HG03432 (cell line): Measurements from ENCODE around the gene ZNHIT2.
A peak's percentile ranks its signal among the peaks of the same experiment; 100 is the strongest.
"Not testable (repeated sequence)": the region's sequence is repeated elsewhere in the genome, so short reads cannot be mapped to it uniquely, and the experiment has no call there.

Experiments
- ATAC-seq: cut with Tn5 transposase; IDR thresholded peaks from one replicate; pipeline ENCODE4 v1.9.1; 2021; ENCODE audit warnings: mild to moderate bottlenecking, moderate library complexity; ENCODE audit not compliant: unreplicated experiment

ZNHIT2 gene

GRCh38 chr11:65117206-65118096, at the start of gene ZNHIT2:
ZNHIT2 (minus strand) TSS chr11:65117701; CDS start chr11:65117653, 48 bp downstream.
- peak; percentile 57 for ATAC-seq

GRCh38 chr11:65166893-65167292, 49.4 kb upstream of the ZNHIT2 start:
- no peak for ATAC-seq

- ATAC-seq = no peak
These were observed 48.2 kb upstream of the ZNHIT2 start for GRCh38 chr11:65165410-65166317.

GRCh38 chr11:65163684-65164083, 46.2 kb upstream of the ZNHIT2 start:
- no peak for ATAC-seq

- ATAC-seq = no peak
These were observed 43.1 kb upstream of the ZNHIT2 start for GRCh38 chr11:65160643-65161042.

- ATAC-seq = no peak
These were observed 41.5 kb upstream of the ZNHIT2 start for GRCh38 chr11:65159012-65159411.

GRCh38 chr11:65157336-65157735, 39.8 kb upstream of the ZNHIT2 start:
- ATAC-seq = no peak

GRCh38 chr11:65156926-65157325, 39.4 kb upstream of the ZNHIT2 start:
- no peak for ATAC-seq

- ATAC-seq = no peak
These were observed 38.8 kb upstream of the ZNHIT2 start for GRCh38 chr11:65156256-65156655.

- ATAC-seq = no peak
These were observed 34.6 kb upstream of the ZNHIT2 start for GRCh38 chr11:65152122-65152521.

GRCh38 chr11:65151331-65151899, 33.9 kb upstream of the ZNHIT2 start:
- ATAC-seq = no peak

- peak; percentile 69 for ATAC-seq
These were observed 33.2 kb upstream of the ZNHIT2 start for GRCh38 chr11:65150509-65151299.

GRCh38 chr11:65150131-65150508, 32.6 kb upstream of the ZNHIT2 start:
- ATAC-seq = not testable (repeated sequence)

- no peak for ATAC-seq
These were observed 31.2 kb upstream of the ZNHIT2 start for GRCh38 chr11:65148657-65149056.

- no peak for ATAC-seq
These were observed 30.0 kb upstream of the ZNHIT2 start for GRCh38 chr11:65147352-65148075.

- ATAC-seq = no peak
These were observed 24.5 kb upstream of the ZNHIT2 start for GRCh38 chr11:65141896-65142494.

- ATAC-seq = no peak
These were observed 19.1 kb upstream of the ZNHIT2 start for GRCh38 chr11:65136515-65137096.

GRCh38 chr11:65135633-65136145, 18.2 kb upstream of the ZNHIT2 start:
- no peak for ATAC-seq
